CD4-positive, alpha-beta T cell treated with Interleukin-15 for 4 hours (primary cell): ENCODE measurements around the gene ATOH7.
"Not testable (repeated sequence)": the region's sequence is repeated elsewhere in the genome, so short reads cannot be mapped to it uniquely, and the experiment has no call there.

Source experiments
- DNase-seq: peaks from one replicate; pipeline ENCODE4 v3.0.0-alpha.2; 2020; ENCODE audit warnings: low spot score

The ATOH7 gene

DNA sequence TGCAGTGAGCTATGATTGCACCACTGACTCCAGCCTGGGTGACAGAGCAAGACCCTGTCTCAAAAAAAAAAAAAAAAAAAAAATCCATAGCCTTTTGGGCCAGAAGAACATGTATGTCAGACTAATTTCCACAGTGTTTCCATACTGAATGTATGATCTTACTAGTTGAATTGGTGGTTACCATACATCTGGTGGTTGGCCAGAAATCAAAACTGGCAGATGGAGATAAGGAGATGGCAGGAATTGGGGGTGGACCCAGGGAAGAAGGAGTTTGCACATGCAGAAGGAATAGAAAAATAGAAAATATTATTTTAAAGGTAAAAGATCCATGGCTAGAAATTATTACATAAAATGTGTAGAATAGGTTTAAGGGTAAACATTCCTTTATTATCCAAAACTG, 3.7 kb upstream of the ATOH7 start:
- DNase-seq: no peak

DNA sequence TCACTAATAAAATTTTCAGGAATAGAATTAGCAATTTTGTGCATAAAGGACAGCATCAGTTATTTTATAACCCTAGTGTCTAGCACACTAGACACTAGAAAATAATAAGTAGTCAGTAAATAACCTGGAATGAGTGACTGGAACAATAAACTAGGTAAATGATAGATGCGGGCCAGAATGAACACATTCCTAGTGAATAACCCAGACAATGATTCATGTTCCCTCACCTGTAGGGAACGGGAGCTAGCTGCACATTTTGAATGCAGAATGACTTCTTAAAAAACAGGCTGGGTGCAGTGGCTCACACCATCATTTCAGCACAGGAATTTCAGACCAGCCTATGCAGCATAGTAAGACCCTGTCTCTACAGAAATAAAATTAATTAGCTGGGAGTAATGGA, 3.2 kb upstream of the ATOH7 start:
- DNase-seq: no peak

DNA sequence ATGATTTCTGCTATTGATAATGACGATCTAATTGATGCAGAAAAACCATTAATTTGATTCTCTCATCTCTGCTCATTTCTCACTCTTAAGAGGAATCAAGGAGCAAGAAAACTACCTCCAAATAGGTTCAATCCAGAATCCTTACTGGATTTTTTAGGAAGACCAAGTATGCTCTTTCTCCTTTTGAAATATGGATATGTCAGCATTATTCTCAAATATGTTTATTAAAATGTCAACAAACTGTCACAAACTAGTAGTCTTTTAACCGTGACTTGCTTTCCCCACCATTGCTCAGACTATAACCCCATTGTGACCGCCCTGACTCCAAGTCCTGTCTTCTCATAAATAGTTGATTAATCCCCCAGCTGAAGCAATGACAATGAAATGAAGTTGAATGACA, 1.1 kb upstream of the ATOH7 start:
- no peak for DNase-seq

GRCh38 chr10:68231106-68231816, 652 bp downstream of the ATOH7 start:
- DNase-seq: no peak

- DNase-seq: no peak
Observed at GRCh38 chr10:68230268-68230667, 1.6 kb downstream of the ATOH7 start.

GRCh38 chr10:68224810-68225209, 7.1 kb downstream of the ATOH7 start:
- DNase-seq: no peak

- DNase-seq: no peak
Observed at GRCh38 chr10:68223535-68224165, 8.3 kb downstream of the ATOH7 start.

DNA sequence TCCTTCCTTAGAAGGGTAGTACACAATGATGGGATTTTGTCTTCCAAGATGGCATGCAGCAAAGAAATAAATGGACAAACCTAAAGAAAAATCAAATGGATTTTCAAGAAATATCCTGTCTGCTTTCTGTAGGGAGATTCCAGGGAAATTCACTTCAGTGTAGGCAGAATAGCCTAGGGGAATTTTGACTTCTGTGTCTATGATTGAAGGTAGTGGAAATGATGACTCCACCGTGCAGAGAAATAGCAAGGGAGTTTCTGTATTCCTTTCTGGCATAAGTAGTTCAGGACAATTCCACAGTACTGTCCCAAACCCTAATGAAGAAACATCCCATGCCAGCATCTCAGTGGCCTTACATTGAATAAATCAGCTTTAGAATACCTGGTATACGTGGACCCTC, 9.5 kb downstream of the ATOH7 start:
- no peak for DNase-seq

DNA sequence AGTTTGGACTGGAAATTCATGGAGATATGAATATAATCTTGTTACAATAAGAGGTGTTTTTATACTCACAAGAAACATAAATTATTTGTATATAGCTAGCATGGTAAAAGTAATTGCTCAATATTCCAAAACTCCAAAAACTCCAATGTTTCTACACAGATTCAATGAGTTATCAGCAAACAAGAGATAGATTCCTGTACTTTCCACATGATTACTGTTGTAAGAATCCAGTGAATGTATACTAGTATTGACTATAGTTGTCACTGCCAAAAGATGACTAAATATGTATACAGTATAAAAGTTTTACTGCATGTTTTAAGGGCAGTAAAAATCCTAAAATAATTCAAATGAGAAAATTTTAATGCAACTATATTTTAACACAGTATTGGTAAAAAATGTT, 10.7 kb downstream of the ATOH7 start:
- no peak for DNase-seq

- DNase-seq: no peak
Observed at GRCh38 chr10:68218786-68219185, 13.1 kb downstream of the ATOH7 start.

GRCh38 chr10:68212721-68213352, 19.1 kb downstream of the ATOH7 start:
- DNase-seq: peak; percentile 24

- DNase-seq: no peak
Observed at GRCh38 chr10:68211669-68212068, 20.2 kb downstream of the ATOH7 start.

DNA sequence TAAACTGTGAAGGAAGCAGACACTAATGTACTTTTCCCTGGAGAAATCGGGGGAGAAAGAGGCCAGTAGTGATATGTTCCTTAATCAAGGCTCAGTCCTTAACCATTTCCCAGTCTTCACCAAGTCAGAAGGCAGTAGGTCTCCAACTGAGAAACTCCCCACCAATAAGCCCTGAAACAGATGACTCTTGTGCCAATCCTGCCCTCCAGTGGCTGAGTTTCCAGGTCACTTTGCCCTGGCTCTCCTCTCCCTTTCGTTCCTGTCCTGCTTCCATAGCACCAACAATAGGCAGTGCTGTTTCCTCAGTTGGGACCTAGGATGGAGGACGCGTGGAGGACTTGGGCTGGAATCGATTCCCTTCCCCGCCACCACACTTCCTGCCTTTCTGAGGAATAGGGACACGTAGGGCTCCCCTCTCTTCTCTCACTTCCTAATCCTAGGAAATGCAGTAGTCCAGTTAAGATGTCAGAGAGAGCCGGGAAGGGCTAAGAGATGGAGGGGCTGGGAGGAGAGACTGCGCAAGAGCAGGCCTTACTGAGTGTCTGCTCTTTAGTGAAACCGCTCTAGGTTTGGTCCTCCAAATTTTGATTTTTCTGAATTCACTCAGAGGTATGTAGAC, 23.4 kb downstream of the ATOH7 start:
- DNase-seq: no peak

GRCh38 chr10:68202960-68203353, 29.0 kb downstream of the ATOH7 start:
- no peak for DNase-seq

GRCh38 chr10:68196701-68197100, 35.2 kb downstream of the ATOH7 start:
- no peak for DNase-seq

- DNase-seq: not testable (repeated sequence)
Observed at GRCh38 chr10:68195776-68196175, 36.1 kb downstream of the ATOH7 start.

GRCh38 chr10:68194290-68194689, 37.6 kb downstream of the ATOH7 start:
- DNase-seq: no peak

DNA sequence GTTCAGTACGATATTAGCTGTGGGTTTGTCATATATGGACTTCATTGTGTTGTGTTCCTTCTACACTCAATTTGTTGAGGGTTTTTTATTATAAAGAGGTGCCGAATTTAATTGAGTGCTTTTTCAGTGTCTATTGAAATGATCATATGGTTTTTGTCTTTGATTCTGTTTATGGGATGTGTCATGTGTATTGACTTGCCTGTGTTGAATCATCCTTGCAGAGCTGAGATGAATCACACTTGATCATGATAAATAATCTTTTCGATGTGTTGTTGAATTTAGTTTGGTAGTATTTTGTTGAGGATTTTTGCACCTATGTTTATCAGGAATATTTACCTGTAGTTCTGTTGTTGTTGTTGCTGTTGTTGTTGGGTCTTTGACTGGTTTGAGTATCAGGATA, 39.8 kb downstream of the ATOH7 start:
- DNase-seq: no peak

DNA sequence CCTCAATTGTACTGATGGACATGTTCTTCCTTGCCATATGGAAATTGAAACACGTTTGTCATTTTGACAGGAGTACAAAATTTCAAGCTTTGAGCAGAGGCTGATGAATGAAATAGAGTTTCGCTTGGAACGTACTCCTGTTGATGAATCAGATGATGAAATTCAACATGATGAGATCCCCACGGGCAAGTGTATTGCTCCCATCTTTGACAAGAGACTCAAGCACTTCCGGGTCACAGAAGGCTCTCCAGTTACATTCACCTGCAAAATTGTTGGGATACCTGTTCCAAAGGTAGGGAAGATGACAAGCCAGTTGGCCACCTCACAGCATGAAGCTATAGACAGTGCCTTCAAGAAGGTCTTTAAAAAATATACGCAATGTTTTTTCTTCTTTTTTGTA, 43.1 kb downstream of the ATOH7 start:
- no peak for DNase-seq

DNA sequence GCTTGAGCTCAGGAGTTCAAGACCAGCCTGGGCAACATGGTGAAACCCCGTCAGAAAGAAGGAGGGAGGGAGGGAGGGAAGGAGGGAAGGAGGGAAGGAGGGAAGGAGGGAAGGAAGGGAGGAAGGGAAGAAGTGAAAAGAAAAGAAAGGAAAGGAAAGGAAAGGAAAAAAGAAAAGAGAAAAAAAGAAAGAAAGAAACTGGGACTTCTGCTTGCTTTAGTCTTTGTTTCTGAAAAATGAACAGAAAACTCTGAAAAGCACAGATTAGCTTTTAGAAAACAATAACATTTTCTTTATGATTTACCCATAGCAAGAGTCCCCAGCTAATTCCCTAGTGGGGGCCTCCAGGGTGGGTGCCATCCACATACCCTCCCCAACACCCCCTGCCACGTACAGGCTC, 46.8 kb downstream of the ATOH7 start:
- no peak for DNase-seq

- no peak for DNase-seq
Observed at GRCh38 chr10:68184546-68184945, 47.4 kb downstream of the ATOH7 start.
